Caco-2 (cell line): ENCODE results near the gene KY. TPM values are rescaled to one million over a fixed set of nuclear protein-coding genes. Genes with fewer than 3 reads are reported as not detected.

ENCODE experiments used
- Bru-seq: library from RNA; stranded (reverse); fragments of 400-500 nt; gene quantifications from one replicate; lab custom pipeline; 2021; lab: Mats Ljungman, UMichigan
- BruChase-seq, 2 experiments: library from RNA; stranded (reverse); fragments of 400-500 nt; gene quantifications; one replicate each; lab custom pipeline; 2021; lab: Mats Ljungman, UMichigan
- BruUV-seq: library from RNA; stranded (reverse); fragments of 400-500 nt; replicated peaks from 2 replicates; lab custom pipeline; 2021; lab: Mats Ljungman, UMichigan
- CTCF ChIA-PET: fragments of 300-600 bp; sonication (Branson Sonifier 250); formaldehyde crosslinking; loops from one replicate; lab custom pipeline; 2022; ENCODE audit warnings: antibody characterized with exemption; lab: Charles Lee
- POLR2A ChIA-PET: fragments of 300-600 bp; sonication (Branson Sonifier 250); formaldehyde crosslinking; loops from one replicate; lab custom pipeline; 2022; ENCODE audit warnings: antibody characterized with exemption; lab: Charles Lee
- DNase-seq, 2 experiments: peaks; one replicate each; pipeline versions ENCODE4 v3.0.0 to v3.0.0-alpha.2; 2020 to 2022
- H3K27me3 ChIP-seq: replicated peaks from 2 replicates; pipeline ENCODE4 v1.6.0; 2011; ENCODE audit warnings: low read length; ENCODE audit not compliant: control insufficient read depth, insufficient read depth
- H3K36me3 ChIP-seq: 2 replicates; pipeline ENCODE4 v1.5.1; 2011; ENCODE audit warnings: low read length; ENCODE audit not compliant: control insufficient read depth, insufficient read depth
- H3K4me1 ChIP-seq: fragments of 250-450 bp; sonication (Bioruptor Pico); 2 replicates; pipeline ENCODE4 v1.5.1; 2020; ENCODE audit warnings: mild to moderate bottlenecking
- H3K4me3 ChIP-seq: 2 replicates; pipeline ENCODE4 v1.5.1; 2011; ENCODE audit warnings: low read depth, mild to moderate bottlenecking, control low read depth, low read length
- H3K9me3 ChIP-seq: fragments of 250-450 bp; sonication (Bioruptor Pico); 2 replicates; pipeline ENCODE4 v1.5.1; 2020; ENCODE audit warnings: mild to moderate bottlenecking, moderate library complexity
- H3K27ac Mint-ChIP-seq: one replicate; pipeline ENCODE4 v1.8.0; 2022; ENCODE audit warnings: mixed read lengths; ENCODE audit not compliant: unreplicated experiment
- H3K27me3 Mint-ChIP-seq: one replicate; pipeline ENCODE4 v1.8.0; 2022; ENCODE audit warnings: mixed read lengths; ENCODE audit not compliant: insufficient read depth, unreplicated experiment
- H3K36me3 Mint-ChIP-seq: one replicate; pipeline ENCODE4 v1.8.0; 2022; ENCODE audit warnings: mild to moderate bottlenecking, mixed read lengths; ENCODE audit not compliant: insufficient read depth, unreplicated experiment
- H3K4me1 Mint-ChIP-seq: one replicate; pipeline ENCODE4 v1.8.0; 2022; ENCODE audit warnings: low read depth, mixed read lengths; ENCODE audit not compliant: unreplicated experiment
- H3K4me3 Mint-ChIP-seq: one replicate; pipeline ENCODE4 v1.8.0; 2022; ENCODE audit warnings: mild to moderate bottlenecking, moderate library complexity, mixed read lengths; ENCODE audit not compliant: unreplicated experiment
- H3K9me3 Mint-ChIP-seq: one replicate; pipeline ENCODE4 v1.8.0; 2022; ENCODE audit warnings: mixed read lengths; ENCODE audit not compliant: unreplicated experiment
- CTCF ChIP-seq, 2 experiments: fragments of 200-600 bp in 1 of 2; IDR thresholded peaks; 1 replicate in 1 of 2; 2 replicates in 1 of 2; pipeline versions ENCODE4 v1.5.1 to v1.8.0; 2011 to 2022; ENCODE audit warnings: antibody characterized with exemption in 1 of 2, control low read depth in 1 of 2, inconsistent platforms in 1 of 2, low read depth in 1 of 2, low read length in 1 of 2, mild to moderate bottlenecking in 1 of 2, moderate library complexity in 1 of 2; ENCODE audit not compliant: insufficient read depth in 1 of 2, severe bottlenecking in 1 of 2, unreplicated experiment in 1 of 2
- intact Hi-C: fragments of 100-400 bp; cut with micrococcal nuclease; formaldehyde crosslinking; loops from one replicate; pipeline ENCODE4 v1.10.0; 2022; ENCODE audit not compliant: unreplicated experiment
- long read RNA-seq: library from polyadenylated mRNA; stranded (forward); transcript quantifications from one replicate; pipeline ENCODE4 v2.0.0, GENCODE V29; 2022
- total RNA-seq: library from RNA; stranded (reverse); gene quantifications from 2 replicates; pipeline ENCODE4 v1.2.3, GENCODE V29; 2022

The KY gene
- total RNA-seq: not detected in 2 replicates
- not detected for Bru-seq, nascent RNA
- not detected for BruChase-seq, experiment 1, labeled RNA remaining after a 2-hour chase
- not detected for BruChase-seq, experiment 2, labeled RNA remaining after a 6-hour chase
- long read RNA-seq: 0 reads

GRCh38 chr3:134650431-134651346, at the start of gene KY:
Gene KY, minus strand, starts transcription at chr3:134651022. Its CDS starts 62 bp downstream, at chr3:134650960.
- no peaks in the 10 kb centered on the region for H3K4me1 ChIP-seq
- Mint-ChIP-seq H3K4me1 (no peaks in the 10 kb centered on the region), H3K4me3 (no peak within 1 kb of the TSS), H3K27me3 (peaks cover 10% of the 10 kb centered on the region), H3K36me3 (no peaks in the 10 kb centered on the region), H3K9me3 (no peaks in the 10 kb centered on the region), H3K27ac (no peak within 1 kb of the TSS)
- no TSS peak for BruUV-seq
- no peak for TF ChIP-seq CTCF (IDR thresholded peaks at IDR 0.05; ENCODE audit: insufficient read depth in 1 of 2, low read depth in 1 of 2, low read length in 1 of 2, severe bottlenecking in 1 of 2, unreplicated experiment in 1 of 2)
- no peak within 1 kb of the TSS for H3K4me3 ChIP-seq
- ChIA-PET POLR2A (no interaction called here), CTCF (no interaction called here)
- H3K27me3 ChIP-seq: no peaks in the 10 kb centered on the region; the same call in 1 of the 2 replicates
- no peaks in the 10 kb centered on the region for H3K9me3 ChIP-seq
- intact Hi-C loops: no loop called here
- H3K36me3 ChIP-seq: no peaks in the 10 kb centered on the region
- no peak for DNase-seq

GRCh38 chr3:134699721-134700120, 48.9 kb upstream of the KY start:
- no TSS peak for BruUV-seq
- ChIA-PET POLR2A (no interaction called here), CTCF (interaction anchor here (0.6 kb wide), 1 partner anchor 88 kb away, joined by 3 read pairs; no protein-coding TSS in a partner anchor)
- H3K9me3 ChIP-seq: no peaks in the 10 kb centered on the region
- no peaks in the 10 kb centered on the region for H3K27me3 ChIP-seq
- Mint-ChIP-seq H3K4me1 (no peaks in the 10 kb centered on the region), H3K9me3 (no peaks in the 10 kb centered on the region), H3K4me3 (no peak overlapping the region), H3K27ac (no peak overlapping the region), H3K36me3 (no peaks in the 10 kb centered on the region), H3K27me3 (peaks cover 6% of the 10 kb centered on the region)
- DNase-seq: no peak
- intact Hi-C loops: no loop called here
- H3K4me3 ChIP-seq: no peak overlapping the region
- H3K4me1 ChIP-seq: no peaks in the 10 kb centered on the region
- no peak for TF ChIP-seq CTCF (IDR thresholded peaks at IDR 0.05; ENCODE audit: insufficient read depth in 1 of 2, low read depth in 1 of 2, low read length in 1 of 2, severe bottlenecking in 1 of 2, unreplicated experiment in 1 of 2)
- no peaks in the 10 kb centered on the region for H3K36me3 ChIP-seq

GRCh38 chr3:134699141-134699711, 48.4 kb upstream of the KY start:
- no peak overlapping the region for H3K4me3 Mint-ChIP-seq
- DNase-seq: no peak
- Histone ChIP-seq H3K27me3 (no peaks in the 10 kb centered on the region), H3K36me3 (no peaks in the 10 kb centered on the region), H3K9me3 (no peaks in the 10 kb centered on the region), H3K4me1 (no peaks in the 10 kb centered on the region), H3K4me3 (no peak overlapping the region)
- H3K4me1 Mint-ChIP-seq: no peaks in the 10 kb centered on the region
- no TSS peak for BruUV-seq
- CTCF ChIA-PET: interaction anchor here (0.6 kb wide), 1 partner anchor 88 kb away, joined by 3 read pairs; no protein-coding TSS in a partner anchor
- H3K27me3 Mint-ChIP-seq: peaks cover 6% of the 10 kb centered on the region
- H3K36me3 Mint-ChIP-seq: no peaks in the 10 kb centered on the region
- POLR2A ChIA-PET: no interaction called here
- H3K27ac Mint-ChIP-seq: no peak overlapping the region
- intact Hi-C loops: no loop called here
- no peaks in the 10 kb centered on the region for H3K9me3 Mint-ChIP-seq
- TF ChIP-seq CTCF (IDR thresholded peaks at IDR 0.05; ENCODE audit: insufficient read depth in 1 of 2, low read depth in 1 of 2, low read length in 1 of 2, severe bottlenecking in 1 of 2, unreplicated experiment in 1 of 2): no peak
